PFSK-1 (cell line): ENCODE measurements around the gene TTC36.

ENCODE experiments used
- FOXP2 ChIP-seq: optimal IDR thresholded peaks from 2 replicates; pipeline ENCODE3; 2011; ENCODE audit warnings: borderline replicate concordance, control low read depth, inconsistent platforms; ENCODE audit not compliant: insufficient read depth; ENCODE audit errors: extremely low read length, extremely low read depth
- POLR2AphosphoS5 ChIP-seq: IDR thresholded peaks from 2 replicates; pipeline ENCODE4 v1.6.1; 2012; ENCODE audit warnings: low read depth, mild to moderate bottlenecking, control low read depth, low read length, moderate library complexity
- SIN3A ChIP-seq: IDR thresholded peaks from 2 replicates; pipeline ENCODE4 v1.6.1; 2012; ENCODE audit warnings: mild to moderate bottlenecking, low read length, moderate library complexity, borderline replicate concordance; ENCODE audit not compliant: insufficient read depth
- TAF1 ChIP-seq: IDR thresholded peaks from 2 replicates; pipeline ENCODE4 v1.6.1; 2012; ENCODE audit warnings: low read length, control low read depth, borderline replicate concordance; ENCODE audit not compliant: insufficient read depth
- TF ChIP-seq, protein P1 (sequence below), 2 experiments: IDR thresholded peaks; 2 replicates each; pipeline versions ENCODE4 v1.6.1 to v1.8.0; 2011 to 2012; ENCODE audit warnings: low read depth in 2 of 2, low read length in 2 of 2, control low read depth in 1 of 2, inconsistent platforms in 1 of 2, mild to moderate bottlenecking in 1 of 2, moderate library complexity in 1 of 2; ENCODE audit not compliant: insufficient read depth in 1 of 2

Gene TTC36

DNA sequence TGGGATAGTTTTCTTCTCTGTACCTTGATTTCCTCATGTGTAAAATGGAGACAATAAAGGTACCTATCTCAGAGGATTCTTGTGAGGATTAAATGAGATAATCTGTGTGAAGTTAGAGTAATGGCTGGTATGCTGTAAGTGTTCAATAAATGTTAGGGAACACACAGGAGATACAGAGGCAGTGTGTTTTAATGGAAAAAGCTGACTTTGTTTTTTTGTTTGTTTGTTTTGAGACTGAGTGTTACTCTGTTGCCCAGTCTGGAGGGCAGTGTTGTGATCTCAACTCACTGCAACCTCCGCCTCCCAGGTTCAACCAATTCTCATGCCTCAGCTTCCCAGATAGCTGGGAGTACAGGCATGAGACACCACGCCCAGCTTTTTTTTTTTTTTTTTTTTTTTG, 42.4 kb downstream of the TTC36 start:
- TF ChIP-seq, protein P1, sequence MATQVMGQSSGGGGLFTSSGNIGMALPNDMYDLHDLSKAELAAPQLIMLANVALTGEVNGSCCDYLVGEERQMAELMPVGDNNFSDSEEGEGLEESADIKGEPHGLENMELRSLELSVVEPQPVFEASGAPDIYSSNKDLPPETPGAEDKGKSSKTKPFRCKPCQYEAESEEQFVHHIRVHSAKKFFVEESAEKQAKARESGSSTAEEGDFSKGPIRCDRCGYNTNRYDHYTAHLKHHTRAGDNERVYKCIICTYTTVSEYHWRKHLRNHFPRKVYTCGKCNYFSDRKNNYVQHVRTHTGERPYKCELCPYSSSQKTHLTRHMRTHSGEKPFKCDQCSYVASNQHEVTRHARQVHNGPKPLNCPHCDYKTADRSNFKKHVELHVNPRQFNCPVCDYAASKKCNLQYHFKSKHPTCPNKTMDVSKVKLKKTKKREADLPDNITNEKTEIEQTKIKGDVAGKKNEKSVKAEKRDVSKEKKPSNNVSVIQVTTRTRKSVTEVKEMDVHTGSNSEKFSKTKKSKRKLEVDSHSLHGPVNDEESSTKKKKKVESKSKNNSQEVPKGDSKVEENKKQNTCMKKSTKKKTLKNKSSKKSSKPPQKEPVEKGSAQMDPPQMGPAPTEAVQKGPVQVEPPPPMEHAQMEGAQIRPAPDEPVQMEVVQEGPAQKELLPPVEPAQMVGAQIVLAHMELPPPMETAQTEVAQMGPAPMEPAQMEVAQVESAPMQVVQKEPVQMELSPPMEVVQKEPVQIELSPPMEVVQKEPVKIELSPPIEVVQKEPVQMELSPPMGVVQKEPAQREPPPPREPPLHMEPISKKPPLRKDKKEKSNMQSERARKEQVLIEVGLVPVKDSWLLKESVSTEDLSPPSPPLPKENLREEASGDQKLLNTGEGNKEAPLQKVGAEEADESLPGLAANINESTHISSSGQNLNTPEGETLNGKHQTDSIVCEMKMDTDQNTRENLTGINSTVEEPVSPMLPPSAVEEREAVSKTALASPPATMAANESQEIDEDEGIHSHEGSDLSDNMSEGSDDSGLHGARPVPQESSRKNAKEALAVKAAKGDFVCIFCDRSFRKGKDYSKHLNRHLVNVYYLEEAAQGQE (IDR thresholded peaks at IDR 0.05; ENCODE audit: insufficient read depth in 1 of 2, low read depth in 2 of 2, low read length in 2 of 2): no peak
- TF ChIP-seq FOXP2 (no peak), TAF1 (no peak), SIN3A (no peak), POLR2AphosphoS5 (no peak)

DNA sequence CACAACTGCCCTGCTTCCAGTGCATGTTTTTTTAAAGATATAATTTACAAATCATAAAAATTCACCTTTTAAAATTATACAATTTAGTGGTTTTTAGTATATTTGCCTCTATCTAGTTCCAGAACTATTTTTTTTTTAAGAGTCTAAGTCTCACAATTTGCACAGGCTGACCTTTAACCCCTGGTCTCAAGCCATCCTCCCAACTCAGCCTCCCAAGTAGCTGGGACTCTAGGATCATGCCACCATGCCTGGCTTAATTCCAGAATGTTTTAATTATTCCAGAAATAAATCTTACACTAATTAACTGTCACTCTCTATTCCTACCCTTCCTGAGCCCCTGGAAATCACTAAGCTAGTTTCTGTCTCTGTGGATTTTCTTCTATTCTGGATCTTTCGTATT, 43.5 kb downstream of the TTC36 start:
- TF ChIP-seq SIN3A: no peak
- TF ChIP-seq POLR2AphosphoS5: no peak
- no peak for TF ChIP-seq TAF1
- no peak for TF ChIP-seq FOXP2
- TF ChIP-seq, protein P1 (IDR thresholded peaks at IDR 0.05; ENCODE audit: insufficient read depth in 1 of 2, low read depth in 2 of 2, low read length in 2 of 2): no peak

DNA sequence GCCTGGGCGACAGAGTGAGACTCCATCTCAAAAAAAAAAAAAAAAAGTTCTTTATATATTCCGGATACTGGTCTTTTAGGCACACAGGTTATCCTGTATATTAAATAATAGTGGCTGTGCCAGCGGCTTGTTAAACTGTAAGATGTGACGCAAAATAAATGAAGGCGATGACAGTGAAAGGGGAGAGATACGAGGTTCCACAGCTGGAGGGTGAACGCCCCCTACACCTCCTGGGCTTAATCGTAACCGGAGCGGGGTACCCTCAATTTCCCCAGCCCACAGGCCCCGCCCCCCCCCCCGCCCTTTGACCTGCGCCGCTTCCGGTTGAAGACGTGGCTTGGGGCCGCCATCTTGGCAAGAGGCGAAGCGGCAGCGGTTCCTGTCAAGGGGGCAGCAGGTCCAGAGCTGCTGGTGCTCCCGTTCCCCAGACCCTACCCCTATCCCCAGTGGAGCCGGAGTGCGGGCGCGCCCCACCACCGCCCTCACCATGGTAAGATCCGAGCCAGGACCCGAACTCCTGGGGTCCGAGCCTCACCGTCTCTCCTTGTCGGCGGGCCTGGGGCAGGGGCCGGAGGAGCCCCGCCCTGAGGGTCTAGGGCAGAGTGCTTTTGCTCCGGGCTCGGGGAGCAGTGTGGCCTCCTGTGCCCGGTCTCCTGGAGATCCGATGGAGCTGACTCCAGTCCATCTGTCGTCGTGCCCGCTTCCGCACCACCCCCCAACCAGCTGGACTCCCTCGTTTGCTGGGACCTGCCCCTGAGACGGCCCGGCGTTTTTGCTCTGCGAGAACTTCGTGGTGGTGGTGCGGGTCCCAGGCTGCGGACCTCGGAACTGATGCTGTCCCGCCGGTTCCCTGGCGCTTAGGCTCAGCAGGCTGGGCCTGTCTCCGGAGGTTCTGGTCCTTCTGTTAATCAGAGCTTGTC, 45.0 kb downstream of the TTC36 start, which contains the start of gene ARCN1:
ARCN1 (plus strand) TSS at position 349 of the 920 bp plus-strand sequence; CDS start at position 488, 139 bp downstream.
- TF ChIP-seq SIN3A (peak; percentile 29; the same call in 1 of the 2 replicates), POLR2AphosphoS5 (peak; percentile 83), FOXP2 (peak; percentile 28), TAF1 (peak; percentile 33; the same call in 1 of the 2 replicates)
- TF ChIP-seq, protein P1 (IDR thresholded peaks at IDR 0.05; ENCODE audit: insufficient read depth in 1 of 2, low read depth in 2 of 2, low read length in 2 of 2): 0 out of 4 replicates have a peak, but pooled peaks of 1 of the 2 experiments have one; percentile 28

DNA sequence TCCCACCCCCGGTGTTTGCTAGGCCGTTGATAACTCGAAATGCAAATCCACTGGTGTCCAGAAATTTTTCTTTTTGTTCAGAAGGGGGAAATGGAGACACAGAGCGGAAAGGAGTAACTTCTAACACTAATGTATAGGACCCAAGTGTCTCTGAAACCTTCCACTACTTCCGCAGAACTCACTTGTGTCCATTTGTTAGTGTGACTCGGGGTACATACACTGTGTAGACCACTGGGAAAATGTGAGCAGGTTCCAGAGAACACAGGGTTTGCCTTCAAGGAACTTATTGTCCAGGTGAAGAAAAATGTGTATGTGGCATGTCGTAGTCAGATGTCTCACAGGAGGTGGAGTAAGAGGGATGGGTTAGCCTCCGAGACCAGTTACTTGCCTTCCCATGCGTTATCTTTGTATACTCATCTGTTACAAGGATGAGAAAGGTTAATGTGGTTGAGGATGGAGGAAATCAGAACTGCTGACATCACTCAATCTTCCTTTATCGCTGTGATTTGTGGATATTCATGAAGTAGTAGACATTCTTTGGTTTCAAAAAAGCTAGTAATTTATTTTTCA, 45.8 kb downstream of the TTC36 start:
- TF ChIP-seq FOXP2 (no peak), POLR2AphosphoS5 (no peak), TAF1 (no peak; the same call in 1 of the 2 replicates), SIN3A (no peak)
- TF ChIP-seq, protein P1 (IDR thresholded peaks at IDR 0.05; ENCODE audit: insufficient read depth in 1 of 2, low read depth in 2 of 2, low read length in 2 of 2): no peak
